Nephron progenitor cell (in vitro differentiated cells): ENCODE data around the gene SLC6A12.

Experiments used
- DNase-seq: peaks from one replicate; pipeline ENCODE4 v3.0.0; 2021
- H3K27ac Mint-ChIP-seq: 2 replicates; pipeline ENCODE4 v1.8.0; 2021; ENCODE audit warnings: mild to moderate bottlenecking, moderate library complexity, mixed read lengths
- H3K27me3 Mint-ChIP-seq: 2 replicates; pipeline ENCODE4 v1.8.0; 2021; ENCODE audit warnings: mild to moderate bottlenecking, low read depth, mixed read lengths; ENCODE audit not compliant: poor library complexity
- H3K36me3 Mint-ChIP-seq: 2 replicates; pipeline ENCODE4 v1.8.0; 2021; ENCODE audit warnings: low read depth, mixed read lengths
- H3K4me1 Mint-ChIP-seq: 2 replicates; pipeline ENCODE4 v1.8.0; 2021; ENCODE audit warnings: mixed read lengths
- H3K4me3 Mint-ChIP-seq: 2 replicates; pipeline ENCODE4 v1.8.0; 2021; ENCODE audit warnings: mild to moderate bottlenecking, moderate library complexity, mixed read lengths
- H3K9me3 Mint-ChIP-seq: 2 replicates; pipeline ENCODE4 v1.8.0; 2021; ENCODE audit warnings: mild to moderate bottlenecking, moderate library complexity, mixed read lengths
- TF ChIP-seq, protein P1 (sequence below): fragments of 200-600 bp; sonication (generic); IDR thresholded peaks from 2 replicates; pipeline ENCODE4 v1.5.0; 2021; ENCODE audit warnings: antibody characterized with exemption

SLC6A12 gene

DNA sequence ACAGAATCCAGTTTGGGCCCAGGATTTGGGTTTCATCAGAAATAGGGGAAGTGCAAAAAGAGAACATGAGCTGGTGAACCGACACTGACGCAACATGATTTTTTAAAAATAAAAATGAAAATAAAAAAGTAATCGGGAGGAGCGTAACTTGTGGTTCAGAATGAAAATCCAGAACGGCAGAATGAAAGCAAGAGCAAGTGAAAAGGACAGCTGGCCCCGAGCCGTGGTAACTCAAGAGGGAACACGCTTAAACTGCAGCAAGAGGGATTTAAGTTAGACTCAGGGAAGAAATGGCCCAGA, 1.6 kb downstream of the SLC6A12 start:
- H3K4me3 Mint-ChIP-seq: peak overlapping the region; percentile 25
- H3K36me3 Mint-ChIP-seq: no peaks in the 10 kb centered on the region
- H3K27ac Mint-ChIP-seq: peak overlapping the region; percentile 54
- H3K4me1 Mint-ChIP-seq: peaks cover 76% of the 10 kb centered on the region
- TF ChIP-seq, protein P1, sequence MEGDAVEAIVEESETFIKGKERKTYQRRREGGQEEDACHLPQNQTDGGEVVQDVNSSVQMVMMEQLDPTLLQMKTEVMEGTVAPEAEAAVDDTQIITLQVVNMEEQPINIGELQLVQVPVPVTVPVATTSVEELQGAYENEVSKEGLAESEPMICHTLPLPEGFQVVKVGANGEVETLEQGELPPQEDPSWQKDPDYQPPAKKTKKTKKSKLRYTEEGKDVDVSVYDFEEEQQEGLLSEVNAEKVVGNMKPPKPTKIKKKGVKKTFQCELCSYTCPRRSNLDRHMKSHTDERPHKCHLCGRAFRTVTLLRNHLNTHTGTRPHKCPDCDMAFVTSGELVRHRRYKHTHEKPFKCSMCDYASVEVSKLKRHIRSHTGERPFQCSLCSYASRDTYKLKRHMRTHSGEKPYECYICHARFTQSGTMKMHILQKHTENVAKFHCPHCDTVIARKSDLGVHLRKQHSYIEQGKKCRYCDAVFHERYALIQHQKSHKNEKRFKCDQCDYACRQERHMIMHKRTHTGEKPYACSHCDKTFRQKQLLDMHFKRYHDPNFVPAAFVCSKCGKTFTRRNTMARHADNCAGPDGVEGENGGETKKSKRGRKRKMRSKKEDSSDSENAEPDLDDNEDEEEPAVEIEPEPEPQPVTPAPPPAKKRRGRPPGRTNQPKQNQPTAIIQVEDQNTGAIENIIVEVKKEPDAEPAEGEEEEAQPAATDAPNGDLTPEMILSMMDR: no peak
- H3K27me3 Mint-ChIP-seq: peaks cover 14% of the 10 kb centered on the region
- H3K9me3 Mint-ChIP-seq: no peaks in the 10 kb centered on the region
- no peak for DNase-seq

DNA sequence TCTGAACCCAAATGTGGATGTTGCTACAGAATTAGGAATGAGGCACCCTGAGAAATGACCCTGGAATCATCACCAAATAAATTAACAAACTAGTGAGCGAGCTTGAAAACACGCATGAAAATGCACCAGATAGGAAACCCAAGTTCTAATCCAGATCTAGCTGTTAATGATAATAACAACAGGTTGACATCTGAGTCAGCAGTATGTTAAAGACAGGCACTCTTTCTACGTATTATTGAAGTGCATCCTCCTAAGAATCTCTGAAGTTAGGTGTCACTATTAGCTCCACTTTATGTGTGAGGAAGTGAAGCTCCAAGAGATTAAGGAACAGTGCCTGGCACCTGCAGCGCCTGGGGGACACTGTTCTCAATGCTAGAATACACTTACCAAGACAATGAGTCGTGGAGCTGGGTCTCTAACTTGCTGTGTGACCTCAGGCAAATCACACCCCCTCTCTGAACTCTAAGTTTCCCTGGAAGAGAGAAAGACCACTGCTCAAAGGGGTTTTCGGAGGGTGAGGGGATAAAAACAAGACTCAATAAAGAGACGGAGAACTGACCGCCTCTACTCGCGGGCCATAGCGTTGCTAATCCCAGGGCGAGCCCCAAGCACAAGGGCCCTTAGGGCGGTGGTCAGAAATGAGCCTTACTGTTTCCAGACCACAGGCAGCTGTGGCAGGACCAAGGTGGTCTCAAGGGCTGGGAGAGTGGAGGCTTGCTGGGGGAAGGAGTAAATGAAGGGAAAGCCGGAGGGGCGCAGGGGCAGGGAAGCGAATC, 2.1 kb downstream of the SLC6A12 start:
- no peaks in the 10 kb centered on the region for H3K9me3 Mint-ChIP-seq
- peak overlapping the region; percentile 54 for H3K27ac Mint-ChIP-seq
- TF ChIP-seq, protein P1: no peak
- H3K36me3 Mint-ChIP-seq: no peaks in the 10 kb centered on the region
- no peak for DNase-seq
- peak overlapping the region; percentile 25 for H3K4me3 Mint-ChIP-seq
- peaks cover 13% of the 10 kb centered on the region for H3K27me3 Mint-ChIP-seq
- peaks cover 71% of the 10 kb centered on the region for H3K4me1 Mint-ChIP-seq

DNA sequence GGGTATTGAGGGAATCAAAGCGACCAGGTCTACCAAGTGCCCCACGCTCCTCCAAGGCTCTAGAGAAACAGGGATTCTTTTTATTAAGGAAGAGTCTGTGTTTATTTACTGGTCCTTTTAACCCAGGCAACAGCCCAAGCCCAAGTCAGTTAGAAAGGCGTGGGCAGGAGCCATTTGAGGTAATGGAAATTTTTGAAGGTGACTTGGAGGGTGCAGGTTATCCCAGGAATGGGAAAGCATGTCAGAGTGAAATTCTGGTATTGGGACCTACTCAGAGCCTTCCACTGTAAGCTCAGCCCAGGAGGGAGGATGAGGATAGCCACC, 2.9 kb downstream of the SLC6A12 start:
- H3K27ac Mint-ChIP-seq: peak overlapping the region; percentile 22
- H3K4me3 Mint-ChIP-seq: no peak overlapping the region
- TF ChIP-seq, protein P1: no peak
- H3K9me3 Mint-ChIP-seq: no peaks in the 10 kb centered on the region
- DNase-seq: no peak
- no peaks in the 10 kb centered on the region for H3K36me3 Mint-ChIP-seq
- peaks cover 15% of the 10 kb centered on the region for H3K27me3 Mint-ChIP-seq
- peaks cover 71% of the 10 kb centered on the region for H3K4me1 Mint-ChIP-seq

DNA sequence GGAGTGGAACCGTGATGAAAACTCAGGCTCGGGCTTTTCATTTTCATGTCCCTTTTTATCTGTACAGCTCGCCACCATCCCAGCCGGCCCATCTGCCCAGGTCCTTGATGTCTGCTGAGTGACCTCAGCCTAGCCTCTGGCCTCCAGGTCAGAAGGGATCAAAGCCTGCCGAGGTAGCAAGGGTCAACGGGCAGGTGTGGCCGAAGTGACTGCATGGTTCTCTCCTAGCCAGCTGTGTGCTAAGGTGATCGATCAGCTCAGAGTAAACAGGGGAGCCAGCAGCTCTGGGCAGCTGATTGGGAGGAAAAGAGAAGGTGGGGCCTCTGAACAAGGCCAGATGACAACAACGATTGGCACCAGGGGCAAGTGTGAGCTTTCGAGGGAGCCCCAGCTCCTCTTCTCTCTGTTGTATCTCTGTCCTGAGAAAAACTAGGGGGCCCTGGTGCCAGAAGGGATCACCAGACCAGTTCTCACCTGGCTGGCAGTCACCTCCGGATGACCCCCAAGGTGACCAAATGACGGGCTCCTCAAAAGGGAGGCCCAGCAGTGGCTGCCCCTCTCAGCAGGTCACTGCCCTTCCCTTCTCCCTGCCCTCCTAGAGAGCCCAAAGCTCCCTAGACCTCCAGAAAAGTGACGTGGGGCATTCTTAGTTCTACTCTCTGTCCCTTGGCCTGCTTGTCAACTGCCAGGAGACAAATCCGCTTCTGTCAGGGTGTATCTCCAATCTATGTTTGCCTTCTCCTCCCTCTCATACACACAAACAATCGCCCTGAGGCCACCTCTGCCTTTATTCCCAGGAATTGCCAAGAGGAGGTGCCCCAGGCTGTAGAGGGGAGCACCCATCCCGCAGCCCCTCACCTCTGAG, 3.4 kb downstream of the SLC6A12 start:
- TF ChIP-seq, protein P1: no peak
- no peaks in the 10 kb centered on the region for H3K36me3 Mint-ChIP-seq
- peak overlapping the region; percentile 19 for H3K27ac Mint-ChIP-seq
- no peaks in the 10 kb centered on the region for H3K9me3 Mint-ChIP-seq
- peaks cover 71% of the 10 kb centered on the region for H3K4me1 Mint-ChIP-seq
- peaks cover 21% of the 10 kb centered on the region for H3K27me3 Mint-ChIP-seq
- no peak overlapping the region for H3K4me3 Mint-ChIP-seq
- DNase-seq: no peak

DNA sequence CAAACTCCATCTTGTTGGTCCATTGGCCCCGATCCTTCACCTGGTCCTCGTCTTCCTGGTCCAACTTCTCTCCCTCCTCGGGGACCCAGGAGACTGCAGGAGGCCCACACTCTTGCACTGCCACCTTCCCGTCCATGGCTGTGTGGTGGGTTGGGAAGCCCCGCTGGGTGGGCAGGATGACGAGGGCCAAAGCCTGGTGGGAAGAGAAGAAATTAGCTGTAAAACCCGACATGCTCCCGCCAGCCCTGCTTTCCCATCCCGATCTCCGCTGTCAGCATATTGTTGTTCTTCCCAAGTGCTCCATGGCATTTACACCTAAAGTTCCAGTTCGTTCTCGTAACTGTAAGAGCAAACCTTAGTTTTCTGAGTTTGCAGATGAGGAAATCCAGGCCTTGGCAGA, 4.1 kb downstream of the SLC6A12 start:
- Mint-ChIP-seq H3K36me3 (no peaks in the 10 kb centered on the region), H3K4me1 (peaks cover 71% of the 10 kb centered on the region), H3K27ac (no peak overlapping the region), H3K9me3 (no peaks in the 10 kb centered on the region), H3K4me3 (no peak overlapping the region), H3K27me3 (peaks cover 27% of the 10 kb centered on the region)
- TF ChIP-seq, protein P1: no peak
- DNase-seq: no peak

DNA sequence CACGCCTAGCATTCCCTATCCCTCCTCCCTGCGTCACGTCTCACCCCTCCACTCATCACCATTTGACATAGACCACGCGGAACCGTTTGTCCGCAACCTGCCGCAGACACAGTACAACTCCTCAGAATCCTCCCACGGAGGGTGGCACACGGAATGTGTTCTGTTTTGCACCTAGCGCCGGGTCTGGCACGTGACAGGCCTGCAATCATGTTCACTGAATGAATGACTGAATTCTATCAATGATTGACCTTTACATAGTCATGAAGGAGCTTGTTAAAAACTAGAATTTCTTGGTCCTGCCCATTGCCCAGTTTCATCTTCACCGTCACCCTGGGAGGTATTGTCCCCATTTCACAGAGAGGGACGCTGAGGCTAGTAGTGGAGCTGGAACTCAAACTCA, 4.7 kb downstream of the SLC6A12 start:
- TF ChIP-seq, protein P1: no peak
- H3K4me3 Mint-ChIP-seq: no peak overlapping the region
- H3K27me3 Mint-ChIP-seq: peaks cover 33% of the 10 kb centered on the region
- no peaks in the 10 kb centered on the region for H3K9me3 Mint-ChIP-seq
- no peaks in the 10 kb centered on the region for H3K36me3 Mint-ChIP-seq
- H3K27ac Mint-ChIP-seq: no peak overlapping the region
- H3K4me1 Mint-ChIP-seq: peaks cover 71% of the 10 kb centered on the region
- no peak for DNase-seq
